T47D (cell line): ENCODE measurements around the gene COX7C.
"Not testable (repeated sequence)": the region's sequence is repeated elsewhere in the genome, so short reads cannot be mapped to it uniquely, and the experiment has no call there.

Experiments
- DNase-seq, 2 experiments: peaks; one replicate each; pipeline versions ENCODE4 v3.0.0 to v3.0.0-alpha.2; 2011 to 2012; ENCODE audit warnings: low read depth in 1 of 2, low spot score in 1 of 2
- JUND ChIP-seq: IDR thresholded peaks from 2 replicates; pipeline ENCODE4 v1.6.1; 2012; ENCODE audit warnings: low read depth
- in situ Hi-C: cut with HindIII; loops from 2 replicates; pipeline ENCODE4 v1.10.0; 2016; ENCODE audit warnings: low sequenced_read_pairs, low pct_unique_long_range_greater_than_20kb

COX7C gene

DNA sequence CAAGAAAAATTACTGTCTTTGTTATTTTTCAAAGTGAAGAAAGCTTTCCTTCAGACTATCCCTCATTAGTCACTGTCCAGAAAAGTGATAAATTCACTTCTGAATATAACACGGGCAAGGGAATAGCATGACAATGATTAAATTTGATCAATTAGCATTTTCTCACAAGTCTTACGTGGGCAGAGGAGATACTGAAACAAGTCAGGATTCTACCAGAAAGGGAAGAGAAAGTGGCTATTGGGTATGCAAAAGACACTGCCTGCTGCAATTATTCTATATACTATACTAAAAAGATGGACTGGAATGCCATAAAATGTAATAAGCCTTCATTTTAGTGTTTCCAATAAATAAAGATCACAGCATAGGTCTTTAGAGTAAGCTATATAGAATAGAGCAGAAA, 7.4 kb downstream of the COX7C start:
- in situ Hi-C loops: no loop called here
- DNase-seq: no peak
- no peak for TF ChIP-seq JUND

DNA sequence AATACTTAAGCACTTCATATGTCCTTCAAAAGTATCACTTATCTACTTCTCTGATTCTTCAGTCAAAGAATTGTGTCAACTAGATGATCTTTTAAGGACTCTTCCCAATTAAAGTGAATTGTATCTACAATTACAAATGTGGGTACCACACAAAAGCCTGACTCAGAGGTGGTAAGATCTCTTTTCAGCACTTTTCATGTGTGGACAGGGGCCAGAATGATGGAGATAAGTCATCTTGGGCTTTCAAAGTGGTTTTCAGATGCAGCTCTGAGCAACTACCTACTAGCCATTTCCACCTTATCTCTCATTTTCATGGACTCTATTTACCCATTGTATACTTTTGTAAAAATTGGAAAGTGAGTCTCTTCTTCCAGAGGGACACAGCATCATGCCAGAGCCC, 8.4 kb downstream of the COX7C start:
- in situ Hi-C loops: no loop called here
- TF ChIP-seq JUND: no peak
- peak in 1 of 2 experiments; percentile 7 for DNase-seq

DNA sequence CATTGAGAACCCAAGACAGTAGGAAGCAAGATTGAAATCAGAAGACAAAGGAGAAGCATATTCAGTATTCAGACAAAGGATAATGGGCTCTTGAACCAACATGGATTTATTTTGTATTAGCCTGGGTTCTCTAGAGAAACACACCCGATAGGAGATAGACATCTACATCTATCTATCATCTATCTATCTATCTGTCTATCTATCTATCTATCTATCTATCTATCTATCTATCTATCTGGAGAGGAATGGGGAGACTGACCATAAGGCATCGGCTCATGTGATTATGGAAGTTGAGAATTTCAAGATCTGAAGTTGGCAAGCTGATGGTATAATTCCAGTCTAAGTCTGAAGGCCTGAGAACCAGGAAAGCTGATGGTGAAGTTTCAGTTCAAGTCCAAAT, 13.4 kb downstream of the COX7C start:
- no peak for DNase-seq
- in situ Hi-C loops: no loop called here
- TF ChIP-seq JUND: no peak

DNA sequence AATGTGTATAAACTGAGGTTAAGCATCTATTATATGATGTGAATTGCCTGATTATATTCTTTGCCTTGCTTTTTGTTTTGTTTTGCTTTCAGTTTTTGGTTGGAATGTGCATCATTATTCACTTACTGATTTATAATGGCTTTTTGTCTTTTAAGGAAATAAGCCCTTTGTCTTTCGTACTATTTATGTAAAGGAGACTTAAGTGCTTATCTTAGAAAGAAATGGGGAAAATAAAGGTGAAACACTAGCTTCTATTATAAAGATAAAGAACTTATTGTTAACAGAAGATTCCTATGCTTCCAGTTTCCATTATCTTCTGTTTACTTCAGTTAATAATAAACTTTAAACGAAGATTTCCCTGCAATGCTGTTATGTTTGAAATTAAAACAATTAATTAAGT, 23.3 kb downstream of the COX7C start:
- no peak for DNase-seq
- no peak for TF ChIP-seq JUND
- in situ Hi-C loops: no loop called here

DNA sequence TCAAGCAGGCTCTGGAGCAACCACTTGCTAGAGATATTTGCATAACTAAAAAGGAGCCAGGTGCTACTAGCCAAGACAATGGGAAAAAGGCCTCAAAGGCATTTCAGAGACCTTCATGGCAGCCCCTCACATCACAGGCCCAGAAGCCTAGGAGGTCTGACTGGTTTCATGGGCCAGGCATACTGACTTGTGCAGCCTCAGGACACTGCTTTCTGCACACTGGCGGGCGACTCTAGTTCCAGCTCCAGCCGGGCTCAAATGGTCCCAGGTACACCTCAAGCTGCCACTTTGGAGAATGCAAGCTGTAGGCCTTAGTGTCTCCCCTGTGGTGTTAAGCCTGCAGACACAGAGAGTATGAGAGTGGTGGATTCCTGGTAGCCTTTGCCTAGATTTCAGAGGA, 27.1 kb downstream of the COX7C start:
- in situ Hi-C loops: no loop called here
- TF ChIP-seq JUND: no peak
- DNase-seq: no peak

DNA sequence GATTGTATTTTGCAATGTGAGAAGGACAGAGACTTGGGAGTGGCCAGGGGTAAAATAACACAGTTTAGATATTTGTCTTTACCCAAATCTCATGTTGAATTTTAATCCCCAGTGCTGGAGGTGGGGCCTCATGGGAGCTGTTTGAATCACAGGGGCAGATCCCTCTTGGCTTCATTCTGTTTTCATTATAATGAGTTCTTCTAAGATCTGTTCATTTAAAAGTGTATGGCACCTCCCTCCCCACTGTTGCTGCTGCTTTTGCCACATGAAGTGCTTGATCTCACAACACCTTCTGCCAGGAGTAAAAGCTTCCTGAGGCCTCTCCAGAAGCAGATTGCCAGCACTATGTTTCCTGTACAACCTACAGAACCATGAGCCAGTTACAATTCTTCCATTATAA, 28.1 kb downstream of the COX7C start:
- no peak for DNase-seq
- in situ Hi-C loops: no loop called here
- TF ChIP-seq JUND: no peak

DNA sequence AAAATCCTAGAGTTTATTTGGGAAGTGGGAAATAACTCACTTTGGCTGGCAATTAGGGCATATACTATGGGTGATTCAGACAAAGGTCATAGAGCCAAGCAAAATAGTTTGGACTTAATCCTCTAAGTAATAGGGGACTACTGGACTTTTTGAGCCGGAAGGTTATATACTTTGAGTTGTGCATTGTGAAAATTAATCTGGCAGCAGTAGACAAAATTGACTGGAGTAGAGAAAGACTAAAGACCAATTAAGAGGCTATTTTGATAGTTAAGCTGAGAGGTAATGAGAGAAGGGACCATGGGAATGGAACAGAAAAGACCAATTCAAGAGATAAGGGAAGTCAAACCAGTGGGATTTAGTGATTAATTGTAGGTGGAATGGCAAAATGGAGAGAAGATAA, 28.9 kb downstream of the COX7C start:
- TF ChIP-seq JUND: no peak
- in situ Hi-C loops: no loop called here
- DNase-seq: no peak

DNA sequence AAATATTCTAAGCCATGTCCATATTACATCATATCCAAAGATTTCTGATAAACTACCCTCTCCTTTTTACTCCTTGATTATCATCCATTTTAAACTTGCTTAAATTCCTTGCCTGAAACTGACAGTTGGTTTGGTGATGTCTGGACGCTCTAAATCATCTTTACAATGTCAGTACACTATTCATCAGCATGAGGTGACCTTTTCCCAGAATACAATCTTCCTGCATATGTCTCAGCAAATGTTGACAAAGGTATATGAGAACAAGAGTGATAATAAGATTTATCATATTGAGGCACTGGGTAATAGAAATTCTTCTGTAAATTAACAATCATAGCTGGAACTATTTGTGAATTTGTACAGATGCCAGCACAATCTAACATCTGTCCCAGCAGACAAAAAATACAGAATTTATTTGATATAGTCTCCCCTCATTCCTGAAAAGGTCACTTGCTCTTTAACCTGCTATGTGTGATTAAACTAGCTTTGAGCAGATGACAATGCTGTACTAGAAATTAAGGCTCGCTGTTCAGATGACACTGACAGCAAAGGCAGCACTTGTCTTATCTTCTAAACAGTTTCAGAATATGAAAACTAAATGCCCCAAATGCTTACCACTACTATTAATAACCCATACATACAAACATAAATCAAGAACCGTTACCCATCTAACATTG, 32.2 kb downstream of the COX7C start:
- no peak for TF ChIP-seq JUND
- DNase-seq: no peak
- in situ Hi-C loops: no loop called here

DNA sequence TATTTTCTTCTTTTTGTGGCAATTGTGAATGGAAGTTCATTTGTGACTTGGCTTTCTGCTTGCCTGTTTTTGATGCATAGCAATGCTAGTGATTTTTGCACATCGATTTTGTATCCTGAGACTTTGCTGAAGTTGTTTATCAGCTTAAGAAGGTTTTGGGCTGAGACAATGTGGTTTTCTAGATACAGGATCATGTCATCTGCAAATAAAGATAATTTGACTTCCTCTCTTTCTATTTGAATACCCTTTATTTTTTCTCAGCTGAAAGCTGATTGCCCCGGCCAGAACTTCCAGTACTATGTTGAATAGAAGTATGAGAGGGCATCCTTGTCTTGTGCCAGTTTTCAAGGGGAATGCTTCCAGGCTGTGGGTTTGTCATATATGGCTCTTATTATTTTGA, 43.0 kb downstream of the COX7C start:
- in situ Hi-C loops, DNase-seq: not testable (repeated sequence)

DNA sequence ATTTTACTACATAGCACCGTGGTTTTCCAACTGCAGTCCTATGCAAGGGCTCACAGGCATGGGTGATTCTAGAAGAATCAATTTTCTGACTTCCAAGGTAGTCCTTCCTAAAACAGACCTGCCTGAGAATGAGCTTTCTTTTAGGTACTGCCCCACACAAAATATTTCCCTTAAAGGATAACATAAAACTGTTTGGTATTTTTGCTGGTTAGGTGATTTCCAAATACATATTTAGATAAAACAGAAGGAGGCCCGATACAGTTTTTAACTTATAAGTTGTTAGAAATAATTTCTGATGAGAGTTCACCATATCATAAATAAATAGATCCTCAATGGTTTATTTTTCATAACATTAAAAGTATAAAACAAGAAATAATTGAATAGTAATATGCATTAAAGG, 46.4 kb downstream of the COX7C start:
- TF ChIP-seq JUND: no peak
- in situ Hi-C loops: no loop called here
- DNase-seq: no peak

DNA sequence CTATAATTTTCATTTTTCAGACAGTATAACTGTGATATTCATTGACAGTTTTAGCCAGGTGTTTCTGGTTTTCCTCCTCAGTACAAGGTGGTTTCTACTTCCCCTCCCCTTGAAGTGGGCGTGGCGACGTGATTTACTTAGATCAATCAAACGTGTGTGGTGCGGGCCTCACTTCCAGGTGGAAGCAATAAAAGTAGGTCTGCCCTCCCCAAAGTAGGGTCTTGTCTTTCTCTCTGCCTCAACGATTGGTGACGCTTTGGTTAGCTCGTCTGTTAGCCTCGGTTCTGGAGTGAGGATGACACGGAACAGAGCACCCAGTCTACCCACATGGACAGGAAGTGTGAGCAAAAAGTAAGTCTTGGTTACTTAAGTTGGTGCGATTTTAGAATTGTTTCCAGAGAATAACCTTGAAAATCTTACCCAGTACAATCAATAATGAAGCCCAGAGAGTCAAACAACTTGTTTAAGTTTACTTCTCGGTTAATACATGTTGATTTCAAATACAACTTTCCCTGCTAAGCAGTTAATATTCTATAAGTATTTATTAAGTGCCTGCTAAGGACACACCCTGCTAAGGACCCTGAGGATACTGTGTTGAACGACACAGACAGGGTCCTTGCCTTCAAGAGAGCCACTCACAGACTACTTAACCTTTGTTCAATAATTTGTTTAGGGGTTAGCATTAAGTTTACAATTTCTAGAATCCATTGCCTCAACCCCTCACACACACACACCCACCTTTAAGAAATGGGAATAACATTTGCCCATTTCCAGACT, 48.4 kb downstream of the COX7C start:
- no peak for TF ChIP-seq JUND
- DNase-seq: no peak
- in situ Hi-C loops: no loop called here

DNA sequence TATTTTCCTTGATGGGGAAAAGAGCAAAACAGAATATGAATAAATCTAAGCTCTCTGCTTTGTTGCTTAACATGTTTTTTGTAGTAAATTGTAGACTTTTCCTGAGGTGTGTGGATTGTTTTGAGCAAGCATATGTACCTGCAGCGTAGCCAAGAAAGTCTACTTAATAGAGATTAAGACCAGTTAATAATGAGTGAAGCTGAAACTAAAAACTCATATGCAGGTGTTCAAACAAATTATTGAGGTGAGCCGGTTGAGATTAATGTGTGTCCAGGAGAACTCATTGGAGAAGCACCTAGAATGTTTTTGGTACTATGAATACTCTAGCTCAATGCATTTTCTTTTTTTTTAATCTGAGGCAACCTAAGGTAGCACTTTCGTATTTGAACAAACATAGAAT, 49.2 kb downstream of the COX7C start:
- in situ Hi-C loops: no loop called here
- no peak for DNase-seq
- no peak for TF ChIP-seq JUND
